OCI-LY7 (cell line): ENCODE measurements around the gene SYK.

Experiments used
- CTCF ChIP-seq: fragments of 200-600 bp; sonication (generic); conservative IDR thresholded peaks from 2 replicates; pipeline ENCODE4 v1.5.1; 2014; ENCODE audit warnings: mild to moderate bottlenecking, antibody characterized with exemption, low read length, moderate library complexity, mixed read lengths
- EZH2phosphoT487 ChIP-seq: fragments of 200-600 bp; sonication (generic); IDR thresholded peaks from 2 replicates; pipeline ENCODE4 v1.6.1; 2018; ENCODE audit warnings: low read depth, borderline replicate concordance, mild to moderate bottlenecking, mixed run types, antibody characterized with exemption, low read length, moderate library complexity, mixed read lengths

- TF ChIP-seq CTCF (no peak), EZH2phosphoT487 (no peak)
Measured at GRCh38 chr9:90900130-90900529, 98.5 kb downstream of the SYK start.
